ENCODE results near the gene INTS14.

INTS14 gene

GRCh38 chr15:65587094-65587493 lies 23.8 kb downstream of the INTS14 start:
- H3K4me3 ChIP-seq (ENCODE audit: control insufficient read depth, low read depth, low read length), result no peak overlapping the region
- no peak for DNase-seq (ENCODE audit: low read depth)
- TF ChIP-seq CTCF (conservative IDR thresholded peaks at IDR 0.05; ENCODE audit: control insufficient read depth, insufficient read depth, low read depth, low read length), result no peak

- DNase-seq (ENCODE audit: low read depth), result no peak
- no peak for TF ChIP-seq CTCF (conservative IDR thresholded peaks at IDR 0.05; ENCODE audit: control insufficient read depth, insufficient read depth, low read depth, low read length)
- H3K4me3 ChIP-seq (ENCODE audit: control insufficient read depth, low read depth, low read length), result no peak overlapping the region
Measured at GRCh38 chr15:65584241-65584640, 26.7 kb downstream of the INTS14 start.

DNA sequence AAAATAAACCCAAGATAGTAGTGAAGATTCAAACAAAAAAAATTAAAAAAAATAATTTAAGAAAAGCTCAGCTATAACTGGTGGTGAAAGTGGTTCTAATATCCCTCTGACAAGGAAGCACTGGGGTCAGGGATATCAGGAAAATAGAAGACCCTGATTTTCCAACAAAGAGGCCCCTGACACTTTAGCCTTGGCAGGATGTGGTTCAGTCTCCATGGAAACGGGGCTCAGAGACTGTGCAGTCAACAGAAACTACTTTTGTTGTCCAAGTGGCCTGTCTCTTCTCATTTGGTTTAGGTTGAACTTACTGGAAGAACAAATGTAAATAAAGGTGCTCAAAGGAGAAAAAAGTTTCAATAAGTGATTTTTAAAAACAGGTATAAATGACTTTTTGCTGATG lies 27.2 kb downstream of the INTS14 start:
- no peak overlapping the region for H3K4me3 ChIP-seq (ENCODE audit: control insufficient read depth, low read depth, low read length)
- no peak for TF ChIP-seq CTCF (conservative IDR thresholded peaks at IDR 0.05; ENCODE audit: control insufficient read depth, insufficient read depth, low read depth, low read length)
- DNase-seq (ENCODE audit: low read depth), result peak; percentile 23

- peak; percentile 83 for DNase-seq (ENCODE audit: low read depth)
- no peak overlapping the region for H3K4me3 ChIP-seq (ENCODE audit: control insufficient read depth, low read depth, low read length)
- no peak for TF ChIP-seq CTCF (conservative IDR thresholded peaks at IDR 0.05; ENCODE audit: control insufficient read depth, insufficient read depth, low read depth, low read length)
Measured at GRCh38 chr15:65580287-65580686, 30.6 kb downstream of the INTS14 start.

GRCh38 chr15:65579762-65580161 lies 31.2 kb downstream of the INTS14 start:
- H3K4me3 ChIP-seq (ENCODE audit: control insufficient read depth, low read depth, low read length), result no peak overlapping the region
- no peak for DNase-seq (ENCODE audit: low read depth)
- TF ChIP-seq CTCF (conservative IDR thresholded peaks at IDR 0.05; ENCODE audit: control insufficient read depth, insufficient read depth, low read depth, low read length), result no peak

DNA sequence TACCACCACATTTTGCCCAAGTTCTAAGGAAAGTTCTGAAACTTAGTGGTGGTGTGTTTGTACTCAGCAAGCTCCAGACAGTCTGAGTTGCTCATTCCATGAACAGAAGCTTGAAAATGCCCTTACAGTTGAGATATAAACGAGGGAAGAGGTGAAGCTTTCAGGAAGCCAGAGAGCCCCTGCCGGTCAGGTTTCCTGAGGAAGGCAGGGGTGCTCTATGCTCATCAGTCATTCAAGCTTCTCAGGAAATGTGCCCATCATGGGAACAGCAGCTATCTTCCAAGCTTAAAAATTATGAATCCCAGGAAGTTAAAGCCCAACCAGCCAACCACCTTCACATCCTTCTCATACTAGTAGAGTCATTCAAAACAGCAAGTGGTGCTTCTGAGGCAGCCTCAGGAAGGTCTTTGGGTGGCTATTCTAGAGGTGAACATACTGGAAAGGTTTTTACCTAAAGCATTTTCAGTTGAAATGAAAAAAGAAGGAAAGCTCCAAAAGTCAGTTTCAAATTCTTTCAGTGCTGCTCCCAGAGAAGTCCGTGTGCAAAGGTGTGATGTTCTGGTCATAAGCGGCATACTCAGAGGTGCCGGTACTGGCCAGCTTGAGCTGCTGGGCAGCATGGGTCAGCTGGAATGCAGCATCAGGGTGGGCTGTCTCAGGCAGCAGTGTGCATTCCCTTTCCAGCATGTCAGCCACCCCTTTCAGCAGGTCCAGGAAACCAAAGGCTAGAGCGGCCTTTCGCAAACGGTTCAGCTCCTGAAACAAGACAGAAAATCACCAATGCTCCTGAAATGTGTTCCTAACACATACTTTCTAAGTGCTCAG lies 31.8 kb downstream of the INTS14 start:
- TF ChIP-seq CTCF (conservative IDR thresholded peaks at IDR 0.05; ENCODE audit: control insufficient read depth, insufficient read depth, low read depth, low read length), result no peak
- H3K4me3 ChIP-seq (ENCODE audit: control insufficient read depth, low read depth, low read length), result no peak overlapping the region
- DNase-seq (ENCODE audit: low read depth), result no peak
